ENCODE data around the gene KCNMA1. TPM values are rescaled to one million over a fixed set of nuclear protein-coding genes. Genes with fewer than 3 reads are reported as not detected.

Gene KCNMA1
- total RNA-seq, 1 experiment from 2014 or later, result 20.7 TPM

- H3K27ac Mint-ChIP-seq (ENCODE audit: unreplicated experiment), result no peak overlapping the region
- POLR2A ChIA-PET, result no interaction called here
- H3K4me3 ChIP-seq (ENCODE audit: low read depth, low read length), result no peak overlapping the region
- BruUV-seq (replicated peaks), result no TSS peak
- no peaks in the 10 kb centered on the region for H3K9me3 ChIP-seq
- no peaks in the 10 kb centered on the region for H3K36me3 Mint-ChIP-seq (ENCODE audit: insufficient read depth, unreplicated experiment)
- H3K27me3 Mint-ChIP-seq (ENCODE audit: insufficient read depth, unreplicated experiment), result no peaks in the 10 kb centered on the region
- H3K36me3 ChIP-seq (ENCODE audit: control insufficient read depth, insufficient read depth, low read length), result no peaks in the 10 kb centered on the region
- 0 out of 2 replicates have a peak, but pooled peaks cover 4% of the 10 kb centered on the region for H3K4me1 ChIP-seq
- H3K4me3 Mint-ChIP-seq (ENCODE audit: unreplicated experiment), result no peak overlapping the region
- no peaks in the 10 kb centered on the region for H3K9me3 Mint-ChIP-seq (ENCODE audit: unreplicated experiment)
- TF ChIP-seq, protein P1, sequence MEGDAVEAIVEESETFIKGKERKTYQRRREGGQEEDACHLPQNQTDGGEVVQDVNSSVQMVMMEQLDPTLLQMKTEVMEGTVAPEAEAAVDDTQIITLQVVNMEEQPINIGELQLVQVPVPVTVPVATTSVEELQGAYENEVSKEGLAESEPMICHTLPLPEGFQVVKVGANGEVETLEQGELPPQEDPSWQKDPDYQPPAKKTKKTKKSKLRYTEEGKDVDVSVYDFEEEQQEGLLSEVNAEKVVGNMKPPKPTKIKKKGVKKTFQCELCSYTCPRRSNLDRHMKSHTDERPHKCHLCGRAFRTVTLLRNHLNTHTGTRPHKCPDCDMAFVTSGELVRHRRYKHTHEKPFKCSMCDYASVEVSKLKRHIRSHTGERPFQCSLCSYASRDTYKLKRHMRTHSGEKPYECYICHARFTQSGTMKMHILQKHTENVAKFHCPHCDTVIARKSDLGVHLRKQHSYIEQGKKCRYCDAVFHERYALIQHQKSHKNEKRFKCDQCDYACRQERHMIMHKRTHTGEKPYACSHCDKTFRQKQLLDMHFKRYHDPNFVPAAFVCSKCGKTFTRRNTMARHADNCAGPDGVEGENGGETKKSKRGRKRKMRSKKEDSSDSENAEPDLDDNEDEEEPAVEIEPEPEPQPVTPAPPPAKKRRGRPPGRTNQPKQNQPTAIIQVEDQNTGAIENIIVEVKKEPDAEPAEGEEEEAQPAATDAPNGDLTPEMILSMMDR (IDR thresholded peaks at IDR 0.05; ENCODE audit: insufficient read depth in 1 of 2, low read depth in 1 of 2, low read length in 1 of 2, severe bottlenecking in 1 of 2, unreplicated experiment in 1 of 2), result no peak
- peaks cover 14% of the 10 kb centered on the region for H3K4me1 Mint-ChIP-seq (ENCODE audit: low read depth, unreplicated experiment)
- CTCF ChIA-PET, result no interaction called here
- DNase-seq, result no peak
- no peaks in the 10 kb centered on the region for H3K27me3 ChIP-seq (replicated peaks; ENCODE audit: control insufficient read depth, insufficient read depth, low read length)
- intact Hi-C loops (cut with micrococcal nuclease; ENCODE audit: unreplicated experiment), result no loop called here
Measured at GRCh38 chr10:77474386-77474785, 163.2 kb downstream of the KCNMA1 start.

GRCh38 chr10:77472146-77472545 is 165.5 kb downstream of the KCNMA1 start:
- intact Hi-C loops (cut with micrococcal nuclease; ENCODE audit: unreplicated experiment), result no loop called here
- POLR2A ChIA-PET, result no interaction called here
- TF ChIP-seq, protein P1 (IDR thresholded peaks at IDR 0.05; ENCODE audit: insufficient read depth in 1 of 2, low read depth in 1 of 2, low read length in 1 of 2, severe bottlenecking in 1 of 2, unreplicated experiment in 1 of 2), result no peak

DNA sequence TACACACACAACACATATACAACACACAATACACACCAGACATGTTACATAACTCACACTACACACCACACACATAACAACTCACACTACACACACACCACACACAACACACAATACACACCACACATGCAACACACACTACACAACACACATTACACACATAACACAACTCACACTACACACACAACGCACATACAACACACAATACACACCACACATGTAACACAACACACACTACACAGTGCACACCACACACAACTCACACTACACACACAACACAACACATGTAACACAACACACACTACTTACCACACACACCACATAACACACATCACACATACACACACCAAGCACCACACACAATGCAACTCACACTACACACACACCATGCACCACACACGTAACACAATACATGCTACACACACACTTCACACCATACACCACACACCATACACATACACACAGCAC is 166.5 kb downstream of the KCNMA1 start:
- H3K4me3 ChIP-seq (ENCODE audit: low read depth, low read length), result no peak overlapping the region
- H3K27me3 ChIP-seq (replicated peaks; ENCODE audit: control insufficient read depth, insufficient read depth, low read length), result no peaks in the 10 kb centered on the region
- Mint-ChIP-seq H3K27me3 (ENCODE audit: insufficient read depth, unreplicated experiment) (no peaks in the 10 kb centered on the region), H3K9me3 (ENCODE audit: unreplicated experiment) (no peaks in the 10 kb centered on the region), H3K27ac (ENCODE audit: unreplicated experiment) (no peak overlapping the region), H3K36me3 (ENCODE audit: insufficient read depth, unreplicated experiment) (no peaks in the 10 kb centered on the region), H3K4me1 (ENCODE audit: low read depth, unreplicated experiment) (no peaks in the 10 kb centered on the region), H3K4me3 (ENCODE audit: unreplicated experiment) (no peak overlapping the region)
- no TSS peak for BruUV-seq (replicated peaks)
- no peaks in the 10 kb centered on the region for H3K36me3 ChIP-seq (ENCODE audit: control insufficient read depth, insufficient read depth, low read length)
- POLR2A ChIA-PET, result no interaction called here
- no peaks in the 10 kb centered on the region for H3K4me1 ChIP-seq
- CTCF ChIA-PET, result no interaction called here
- TF ChIP-seq, protein P1 (IDR thresholded peaks at IDR 0.05; ENCODE audit: insufficient read depth in 1 of 2, low read depth in 1 of 2, low read length in 1 of 2, severe bottlenecking in 1 of 2, unreplicated experiment in 1 of 2), result no peak
- intact Hi-C loops (cut with micrococcal nuclease; ENCODE audit: unreplicated experiment), result no loop called here
- DNase-seq, result no peak
- no peaks in the 10 kb centered on the region for H3K9me3 ChIP-seq

More at GRCh38 chr10:77472146-77472545, 165.5 kb downstream of the KCNMA1 start:
- Histone ChIP-seq H3K36me3 (ENCODE audit: control insufficient read depth, insufficient read depth, low read length) (no peaks in the 10 kb centered on the region), H3K4me3 (ENCODE audit: low read depth, low read length) (no peak overlapping the region), H3K9me3 (no peaks in the 10 kb centered on the region), H3K27me3 (replicated peaks; ENCODE audit: control insufficient read depth, insufficient read depth, low read length) (no peaks in the 10 kb centered on the region), H3K4me1 (no peaks in the 10 kb centered on the region)
- Mint-ChIP-seq H3K36me3 (ENCODE audit: insufficient read depth, unreplicated experiment) (no peaks in the 10 kb centered on the region), H3K4me1 (ENCODE audit: low read depth, unreplicated experiment) (no peaks in the 10 kb centered on the region), H3K4me3 (ENCODE audit: unreplicated experiment) (no peak overlapping the region), H3K27me3 (ENCODE audit: insufficient read depth, unreplicated experiment) (no peaks in the 10 kb centered on the region), H3K27ac (ENCODE audit: unreplicated experiment) (no peak overlapping the region), H3K9me3 (ENCODE audit: unreplicated experiment) (no peaks in the 10 kb centered on the region)
- CTCF ChIA-PET, result no interaction called here
- no TSS peak for BruUV-seq (replicated peaks)
- no peak for DNase-seq
